OCI-LY1 (cell line): ENCODE results near the gene POU2F1.

Experiments
- EZH2 ChIP-seq: fragments of 200-600 bp; sonication (generic), shearing (Covaris generic); IDR thresholded peaks from 2 replicates; pipeline ENCODE4 v1.8.0; 2017; ENCODE audit warnings: borderline replicate concordance, mixed run types, mild to moderate bottlenecking, antibody characterized with exemption, low read length, moderate library complexity, mixed read lengths
- TF ChIP-seq, protein P1 (sequence below): fragments of 200-600 bp; sonication (generic), shearing (Covaris generic); IDR thresholded peaks from 2 replicates; pipeline ENCODE4 v1.5.1; 2017; ENCODE audit warnings: mild to moderate bottlenecking, antibody characterized with exemption, low read length, moderate library complexity, mixed read lengths

DNA sequence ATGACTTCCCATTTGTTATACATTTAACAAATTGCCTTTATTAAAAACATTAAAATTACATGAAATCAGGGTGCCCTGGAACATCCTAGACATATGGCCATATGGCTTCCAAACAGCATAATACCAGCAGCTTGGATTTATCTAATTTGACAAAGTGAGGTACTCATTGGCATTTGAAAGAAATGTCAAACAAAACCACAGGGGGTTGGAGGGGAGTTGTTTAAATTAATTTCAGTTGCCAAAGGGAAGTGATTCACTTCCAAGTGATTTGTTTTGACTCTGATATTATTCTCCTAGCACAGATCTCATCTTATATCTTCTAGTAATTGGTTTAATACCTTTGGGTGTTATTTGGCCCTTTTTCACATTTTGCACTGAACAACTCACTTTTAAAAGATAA is 24.5 kb upstream of the POU2F1 start:
- TF ChIP-seq, protein P1, sequence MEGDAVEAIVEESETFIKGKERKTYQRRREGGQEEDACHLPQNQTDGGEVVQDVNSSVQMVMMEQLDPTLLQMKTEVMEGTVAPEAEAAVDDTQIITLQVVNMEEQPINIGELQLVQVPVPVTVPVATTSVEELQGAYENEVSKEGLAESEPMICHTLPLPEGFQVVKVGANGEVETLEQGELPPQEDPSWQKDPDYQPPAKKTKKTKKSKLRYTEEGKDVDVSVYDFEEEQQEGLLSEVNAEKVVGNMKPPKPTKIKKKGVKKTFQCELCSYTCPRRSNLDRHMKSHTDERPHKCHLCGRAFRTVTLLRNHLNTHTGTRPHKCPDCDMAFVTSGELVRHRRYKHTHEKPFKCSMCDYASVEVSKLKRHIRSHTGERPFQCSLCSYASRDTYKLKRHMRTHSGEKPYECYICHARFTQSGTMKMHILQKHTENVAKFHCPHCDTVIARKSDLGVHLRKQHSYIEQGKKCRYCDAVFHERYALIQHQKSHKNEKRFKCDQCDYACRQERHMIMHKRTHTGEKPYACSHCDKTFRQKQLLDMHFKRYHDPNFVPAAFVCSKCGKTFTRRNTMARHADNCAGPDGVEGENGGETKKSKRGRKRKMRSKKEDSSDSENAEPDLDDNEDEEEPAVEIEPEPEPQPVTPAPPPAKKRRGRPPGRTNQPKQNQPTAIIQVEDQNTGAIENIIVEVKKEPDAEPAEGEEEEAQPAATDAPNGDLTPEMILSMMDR, result no peak
- TF ChIP-seq EZH2, result no peak
